H9 (cell line): ENCODE measurements around the gene DKKL1. TPM values are rescaled to one million over a fixed set of nuclear protein-coding genes. Genes with fewer than 3 reads are reported as not detected.

Source experiments
- DNase-seq: peaks from one replicate; pipeline ENCODE4 v3.0.0-alpha.2; 2017
- H2AFZ ChIP-seq: one replicate; pipeline ENCODE4 v1.6.1; 2013; ENCODE audit warnings: mild to moderate bottlenecking, low read length, control low read depth, moderate library complexity
- H2AK5ac ChIP-seq: 2 replicates; pipeline ENCODE4 v1.6.1; 2013; ENCODE audit warnings: low read length, control low read depth, mixed read lengths; ENCODE audit not compliant: insufficient read length
- H2BK120ac ChIP-seq: one replicate; pipeline ENCODE4 v1.6.1; 2013; ENCODE audit warnings: low read depth, mild to moderate bottlenecking, low read length, control low read depth, inconsistent platforms; ENCODE audit not compliant: poor library complexity, severe bottlenecking
- H2BK12ac ChIP-seq: 2 replicates; pipeline ENCODE4 v1.6.1; 2013; ENCODE audit warnings: low read length, control low read depth, mixed read lengths, low read depth; ENCODE audit not compliant: insufficient read length
- H2BK15ac ChIP-seq: 2 replicates; pipeline ENCODE4 v1.6.1; 2013; ENCODE audit warnings: low read depth, low read length, control low read depth
- H2BK20ac ChIP-seq: one replicate; pipeline ENCODE4 v1.6.1; 2013; ENCODE audit warnings: low read depth, mild to moderate bottlenecking, low read length, control low read depth, inconsistent platforms; ENCODE audit not compliant: poor library complexity, severe bottlenecking
- H2BK5ac ChIP-seq: 2 replicates; pipeline ENCODE4 v1.6.1; 2013; ENCODE audit warnings: low read length, control low read depth, mixed read lengths; ENCODE audit not compliant: insufficient read length
- H3K14ac ChIP-seq: 2 replicates; pipeline ENCODE4 v1.6.1; 2013; ENCODE audit warnings: low read length, control low read depth; ENCODE audit not compliant: insufficient read depth
- H3K18ac ChIP-seq: 2 replicates; pipeline ENCODE4 v1.6.1; 2013; ENCODE audit warnings: low read depth, mild to moderate bottlenecking, mixed read lengths, low read length, control low read depth; ENCODE audit not compliant: insufficient read length
- H3K23ac ChIP-seq: 2 replicates; pipeline ENCODE4 v1.6.1; 2013; ENCODE audit warnings: low read length, control low read depth, mixed read lengths, low read depth; ENCODE audit not compliant: insufficient read length
- H3K23me2 ChIP-seq: 2 replicates; pipeline ENCODE4 v1.6.1; 2013; ENCODE audit warnings: low read depth, mild to moderate bottlenecking, mixed read lengths, low read length, control low read depth; ENCODE audit not compliant: insufficient read length, poor library complexity, severe bottlenecking
- H3K27ac ChIP-seq: 2 replicates; pipeline ENCODE4 v1.5.1; 2013; ENCODE audit warnings: low read length, control low read depth, mixed read lengths, low read depth; ENCODE audit not compliant: insufficient read length
- H3K27me3 ChIP-seq: 2 replicates; pipeline ENCODE4 v1.6.1; 2013; ENCODE audit warnings: low read length, control low read depth, inconsistent platforms; ENCODE audit not compliant: insufficient read depth
- H3K4ac ChIP-seq: 2 replicates; pipeline ENCODE4 v1.6.1; 2013; ENCODE audit warnings: low read depth, mild to moderate bottlenecking, control low read depth, inconsistent platforms, low read length, moderate library complexity
- H3K4me1 ChIP-seq: 2 replicates; pipeline ENCODE4 v1.6.1; 2013; ENCODE audit warnings: low read length, control low read depth, inconsistent platforms; ENCODE audit not compliant: insufficient read depth
- H3K4me2 ChIP-seq: 2 replicates; pipeline ENCODE4 v1.6.1; 2013; ENCODE audit warnings: low read length, control low read depth, mixed read lengths; ENCODE audit not compliant: insufficient read length, insufficient read depth
- H3K56ac ChIP-seq: 2 replicates; pipeline ENCODE4 v1.6.1; 2013; ENCODE audit warnings: low read depth, mild to moderate bottlenecking, mixed read lengths, low read length, control low read depth; ENCODE audit not compliant: insufficient read length
- H3K79me1 ChIP-seq: 2 replicates; pipeline ENCODE4 v1.6.1; 2013; ENCODE audit warnings: low read depth, mild to moderate bottlenecking, moderate library complexity, low read length, control low read depth, inconsistent platforms; ENCODE audit not compliant: insufficient read depth, poor library complexity, severe bottlenecking
- H3K79me2 ChIP-seq: 2 replicates; pipeline ENCODE4 v1.6.1; 2013; ENCODE audit warnings: low read length, control low read depth, inconsistent platforms; ENCODE audit not compliant: insufficient read depth
- H3K9ac ChIP-seq: 2 replicates; pipeline ENCODE4 v1.6.1; 2013; ENCODE audit warnings: low read length, control low read depth, mixed read lengths; ENCODE audit not compliant: insufficient read length; ENCODE audit errors: extremely low read depth
- H3K9me3 ChIP-seq: one replicate; pipeline ENCODE4 v1.6.1; 2013; ENCODE audit warnings: low read depth, low read length, inconsistent platforms; ENCODE audit not compliant: control insufficient read depth
- H3T11ph ChIP-seq: one replicate; pipeline ENCODE4 v1.6.1; 2013; ENCODE audit warnings: mild to moderate bottlenecking, low read length, control low read depth, inconsistent platforms
- H4K20me1 ChIP-seq: one replicate; pipeline ENCODE4 v1.6.1; 2013; ENCODE audit not compliant: control insufficient read depth, insufficient read length, insufficient read depth
- H4K5ac ChIP-seq: 2 replicates; pipeline ENCODE4 v1.6.1; 2013; ENCODE audit warnings: low read depth, mild to moderate bottlenecking, mixed read lengths, low read length, control low read depth; ENCODE audit not compliant: insufficient read length
- H4K8ac ChIP-seq: replicated peaks from 2 replicates; pipeline ENCODE4 v1.6.1; 2013; ENCODE audit warnings: low read length, control low read depth, mixed read lengths, low read depth; ENCODE audit not compliant: insufficient read length
- H4K91ac ChIP-seq: 2 replicates; pipeline ENCODE4 v1.6.1; 2013; ENCODE audit warnings: low read depth, mild to moderate bottlenecking, moderate library complexity, mixed read lengths, low read length, control low read depth; ENCODE audit not compliant: insufficient read length
- H3K27ac Mint-ChIP-seq, 3 experiments: 2 replicates in 2 of 3; 3 replicates in 1 of 3; pipeline ENCODE4 v1.8.0; 2020 to 2021; ENCODE audit warnings: mixed read lengths in 3 of 3, mild to moderate bottlenecking in 1 of 3, moderate library complexity in 1 of 3
- H3K27me3 Mint-ChIP-seq: 2 replicates; pipeline ENCODE4 v1.8.0; 2021; ENCODE audit warnings: low read depth, mild to moderate bottlenecking, moderate library complexity, mixed read lengths
- H3K36me3 Mint-ChIP-seq, 3 experiments: 2 replicates in 2 of 3; 3 replicates in 1 of 3; pipeline ENCODE4 v1.8.0; 2020 to 2021; ENCODE audit warnings: low read depth in 3 of 3, mixed read lengths in 3 of 3; ENCODE audit not compliant: insufficient read depth in 1 of 3
- H3K4me1 Mint-ChIP-seq, 2 experiments: 2 replicates each; pipeline ENCODE4 v1.8.0; 2020; ENCODE audit warnings: mixed read lengths in 2 of 2
- H3K4me3 Mint-ChIP-seq, 2 experiments: 2 replicates in 1 of 2; 3 replicates in 1 of 2; pipeline ENCODE4 v1.8.0; 2020 to 2021; ENCODE audit warnings: mild to moderate bottlenecking in 2 of 2, mixed read lengths in 2 of 2, moderate library complexity in 1 of 2
- H3K9me3 Mint-ChIP-seq, 2 experiments: 2 replicates in 1 of 2; 3 replicates in 1 of 2; pipeline ENCODE4 v1.8.0; 2020; ENCODE audit warnings: mild to moderate bottlenecking in 2 of 2, mixed read lengths in 2 of 2, moderate library complexity in 1 of 2
- WGBS: extraction: QIAGEN DNeasy Blood & Tissue Kit; methylation state at CpG from one replicate; pipeline ENCODE4 v1.1.7; 2013; ENCODE audit warnings: missing lambda C conversion rate, low lambda C conversion rate, mixed read lengths; ENCODE audit not compliant: insufficient read length; ENCODE audit errors: extremely low coverage; 5-methylcytosine and 5-hydroxymethylcytosine counted together
- total RNA-seq: library from RNA; stranded (reverse); gene quantifications from 2 replicates; pipeline ENCODE4 v1.2.1, GENCODE V29; 2021
- TF ChIP-seq, protein P1 (sequence below): fragments of 200-600 bp; sonication (generic); conservative IDR thresholded peaks from 3 replicates; pipeline ENCODE4 v1.8.0; 2021; ENCODE audit warnings: antibody characterized with exemption, mild to moderate bottlenecking

DKKL1 gene
- total RNA-seq, 1 experiment from 2014 or later: 3.5 TPM

- Histone ChIP-seq H4K91ac (no peak overlapping the region), H4K20me1 (no peaks in the 10 kb centered on the region), H2BK120ac (no peak overlapping the region), H3K4ac (no peak overlapping the region), H2BK12ac (no peak overlapping the region), H2BK20ac (no peak overlapping the region), H3K23me2 (no peaks in the 10 kb centered on the region), H2AK5ac (no peak overlapping the region), H2BK15ac (no peak overlapping the region), H3K79me1 (no peaks in the 10 kb centered on the region), H3K18ac (no peak overlapping the region), H3K79me2 (no peaks in the 10 kb centered on the region), H4K8ac (no peak overlapping the region), H3K27ac (no peak overlapping the region), H3K56ac (no peak overlapping the region), H3K14ac (no peak overlapping the region), H4K5ac (no peak overlapping the region), H2AFZ (no peak overlapping the region), H3K4me1 (no peaks in the 10 kb centered on the region), H3K9me3 (no peaks in the 10 kb centered on the region), H3K23ac (no peak overlapping the region), H2BK5ac (no peak overlapping the region), H3K27me3 (no peaks in the 10 kb centered on the region), H3K4me2 (no peak overlapping the region), H3T11ph (no peak overlapping the region), H3K9ac (no peak overlapping the region)
- H3K27ac Mint-ChIP-seq: no peak overlapping the region
- no CpG with 5 or more reads among the region's 3 CpGs for WGBS
- no peak for DNase-seq
- TF ChIP-seq, protein P1, sequence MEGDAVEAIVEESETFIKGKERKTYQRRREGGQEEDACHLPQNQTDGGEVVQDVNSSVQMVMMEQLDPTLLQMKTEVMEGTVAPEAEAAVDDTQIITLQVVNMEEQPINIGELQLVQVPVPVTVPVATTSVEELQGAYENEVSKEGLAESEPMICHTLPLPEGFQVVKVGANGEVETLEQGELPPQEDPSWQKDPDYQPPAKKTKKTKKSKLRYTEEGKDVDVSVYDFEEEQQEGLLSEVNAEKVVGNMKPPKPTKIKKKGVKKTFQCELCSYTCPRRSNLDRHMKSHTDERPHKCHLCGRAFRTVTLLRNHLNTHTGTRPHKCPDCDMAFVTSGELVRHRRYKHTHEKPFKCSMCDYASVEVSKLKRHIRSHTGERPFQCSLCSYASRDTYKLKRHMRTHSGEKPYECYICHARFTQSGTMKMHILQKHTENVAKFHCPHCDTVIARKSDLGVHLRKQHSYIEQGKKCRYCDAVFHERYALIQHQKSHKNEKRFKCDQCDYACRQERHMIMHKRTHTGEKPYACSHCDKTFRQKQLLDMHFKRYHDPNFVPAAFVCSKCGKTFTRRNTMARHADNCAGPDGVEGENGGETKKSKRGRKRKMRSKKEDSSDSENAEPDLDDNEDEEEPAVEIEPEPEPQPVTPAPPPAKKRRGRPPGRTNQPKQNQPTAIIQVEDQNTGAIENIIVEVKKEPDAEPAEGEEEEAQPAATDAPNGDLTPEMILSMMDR: no peak
- peaks cover 16% of the 10 kb centered on the region for H3K27me3 Mint-ChIP-seq
- peaks cover 8 to 15% of the 10 kb centered on the region in 2 experiments for H3K9me3 Mint-ChIP-seq
- H3K36me3 Mint-ChIP-seq: peaks cover 2 to 6% (median 3%) of the 10 kb centered on the region in 3 experiments; a peak in 4 of 7 replicates
- no peaks in the 10 kb centered on the region for H3K4me1 Mint-ChIP-seq
- H3K4me3 Mint-ChIP-seq: no peak overlapping the region
These were observed 16.7 kb downstream of the DKKL1 start for GRCh38 chr19:49380391-49380790.
